ENCODE data around the gene CTNNA3.
"Not testable (repeated sequence)": the region's sequence is repeated elsewhere in the genome, so short reads cannot be mapped to it uniquely, and the experiment has no call there.

Gene CTNNA3

DNA sequence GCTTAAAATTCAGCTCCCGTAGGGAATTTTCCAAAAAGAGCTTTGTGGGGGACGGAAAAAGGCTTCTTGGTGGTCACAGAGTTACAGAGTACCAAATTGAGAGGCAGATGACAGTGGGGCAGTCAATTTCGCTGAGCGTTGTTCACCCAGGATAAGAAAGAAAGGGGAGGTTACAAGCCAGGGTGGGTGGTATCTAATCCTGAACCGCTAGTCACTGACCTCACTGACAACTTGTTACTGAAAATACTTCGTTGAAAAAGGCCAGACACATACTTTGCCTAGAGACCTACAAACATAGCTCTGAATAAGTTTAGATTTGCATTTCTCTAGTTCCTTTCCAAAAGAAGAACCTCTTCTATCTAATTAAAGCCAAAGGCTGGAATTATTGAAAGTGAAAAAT is at the start of gene CTNNA3:
Gene CTNNA3, minus strand, starts transcription at position 167 of the 400 bp plus-strand sequence.
- no peak for DNase-seq (ENCODE audit: low read depth in 2 of 3, low spot score in 2 of 3)

DNA sequence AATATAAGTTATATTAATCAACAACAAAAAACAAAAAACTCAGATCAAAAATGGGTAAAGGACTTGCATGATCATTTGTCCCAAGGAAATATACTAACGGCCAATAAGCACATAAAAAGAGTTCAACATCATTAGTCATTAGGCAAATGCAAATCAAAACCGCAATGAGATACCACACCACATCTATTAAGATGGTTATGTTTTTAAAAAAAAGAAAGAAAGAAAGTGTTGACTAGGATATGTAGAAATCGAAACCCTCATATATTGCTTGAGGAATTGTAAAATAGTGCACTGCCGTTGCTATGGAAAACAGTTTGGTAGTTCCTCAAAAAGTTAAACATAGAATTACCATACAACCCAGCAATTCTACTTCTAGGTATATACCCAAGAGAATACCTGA is 39.4 kb upstream of the CTNNA3 start:
- DNase-seq (ENCODE audit: low read depth in 2 of 3, low spot score in 2 of 3): no peak

DNA sequence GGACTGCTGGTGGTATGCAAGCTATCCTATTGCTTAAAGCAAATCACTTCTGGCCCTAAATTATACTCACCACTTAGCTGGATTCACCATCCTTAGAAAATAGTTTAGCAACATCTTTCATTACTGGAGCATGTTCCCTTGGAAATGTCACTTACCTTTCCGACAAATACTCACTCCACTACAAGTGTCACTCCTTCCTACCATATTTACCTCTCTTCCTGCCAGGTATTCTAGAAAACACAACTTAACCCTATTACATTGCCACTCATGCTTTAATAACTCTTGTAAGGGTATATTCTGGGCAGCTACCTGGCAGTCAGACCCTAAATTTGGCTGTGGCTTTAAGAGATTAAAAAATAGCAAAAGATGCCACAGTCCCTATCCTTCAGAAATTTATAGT is 37.5 kb upstream of the CTNNA3 start:
- no peak for DNase-seq (ENCODE audit: low read depth in 2 of 3, low spot score in 2 of 3)

DNA sequence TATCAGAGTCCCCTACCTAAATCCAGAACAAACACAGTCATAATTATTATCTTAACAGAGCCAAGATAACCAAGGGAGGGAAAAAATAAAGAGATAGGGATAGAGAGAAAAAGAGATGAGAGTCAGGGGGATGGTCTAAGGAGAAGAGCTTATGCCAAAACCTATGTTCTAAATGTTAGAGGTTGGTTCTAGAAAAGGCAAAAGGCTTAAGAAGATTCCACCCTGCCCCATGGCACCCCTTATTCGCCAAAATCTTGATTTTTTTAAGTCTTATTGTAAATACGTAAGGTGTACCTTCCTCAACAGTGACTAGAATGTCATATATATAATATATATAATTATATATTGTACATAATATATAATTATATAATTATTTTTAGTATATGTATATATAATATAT is 29.6 kb upstream of the CTNNA3 start:
- DNase-seq (ENCODE audit: low read depth in 2 of 3, low spot score in 2 of 3): no peak

DNA sequence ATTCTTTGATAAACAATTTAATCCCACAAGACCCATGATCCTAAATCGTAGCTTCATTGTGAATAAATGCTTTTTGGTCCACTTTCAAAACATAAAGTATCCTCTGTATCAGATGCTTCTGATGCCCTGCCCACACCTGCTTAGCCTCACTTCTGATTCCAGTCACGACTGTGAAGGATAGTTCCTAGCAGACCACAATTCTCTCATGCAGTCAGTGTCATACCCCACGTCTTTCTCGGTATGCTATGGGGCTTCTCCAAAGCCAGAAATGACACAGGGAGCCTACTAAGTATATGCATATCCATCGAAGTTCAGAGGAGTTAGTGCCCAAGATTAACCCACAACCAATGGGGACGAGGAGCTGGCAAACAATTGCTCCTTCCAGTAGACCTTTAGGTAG is 27.6 kb upstream of the CTNNA3 start:
- no peak for DNase-seq (ENCODE audit: low read depth in 2 of 3, low spot score in 2 of 3)

DNA sequence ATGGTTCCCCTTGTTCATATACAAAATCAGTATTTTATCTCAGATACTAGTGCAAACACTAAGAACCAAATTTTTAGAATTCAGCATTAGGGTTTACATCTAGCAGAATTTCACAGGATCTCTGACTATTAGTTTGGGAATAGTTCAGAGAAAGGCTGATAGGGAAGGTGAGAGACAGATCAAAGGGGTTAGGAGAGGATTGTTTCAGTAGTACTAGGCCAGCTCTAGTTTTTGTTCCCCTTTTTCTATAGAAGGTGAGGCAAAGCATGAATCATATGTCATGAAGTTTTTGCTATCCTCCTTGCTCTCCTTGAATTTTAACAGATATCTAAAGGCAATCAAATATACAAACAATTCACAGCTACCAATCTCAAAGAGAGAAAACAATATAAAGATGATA is 26.1 kb upstream of the CTNNA3 start:
- DNase-seq (ENCODE audit: low read depth in 2 of 3, low spot score in 2 of 3): no peak

DNA sequence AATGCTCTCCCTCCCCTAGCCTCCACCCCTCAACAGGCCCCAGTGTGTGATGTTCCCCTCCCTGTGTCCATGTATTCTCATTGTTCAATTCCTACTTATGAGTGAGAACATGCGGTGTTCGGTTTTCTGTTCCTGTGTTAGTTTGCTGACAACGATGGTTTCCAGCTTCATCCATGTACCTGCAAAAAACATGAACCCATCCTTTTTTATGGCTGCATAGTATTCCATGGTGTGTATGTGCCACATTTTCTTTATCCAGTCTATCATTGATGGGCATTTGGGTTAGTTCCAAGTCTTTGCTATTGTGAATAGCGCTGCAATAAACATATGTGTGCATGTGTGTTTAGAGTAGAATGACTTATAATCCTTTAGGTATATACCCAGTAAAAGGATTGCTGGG is 20.5 kb upstream of the CTNNA3 start:
- not testable (repeated sequence) for DNase-seq (ENCODE audit: low read depth in 2 of 3, low spot score in 2 of 3)

DNA sequence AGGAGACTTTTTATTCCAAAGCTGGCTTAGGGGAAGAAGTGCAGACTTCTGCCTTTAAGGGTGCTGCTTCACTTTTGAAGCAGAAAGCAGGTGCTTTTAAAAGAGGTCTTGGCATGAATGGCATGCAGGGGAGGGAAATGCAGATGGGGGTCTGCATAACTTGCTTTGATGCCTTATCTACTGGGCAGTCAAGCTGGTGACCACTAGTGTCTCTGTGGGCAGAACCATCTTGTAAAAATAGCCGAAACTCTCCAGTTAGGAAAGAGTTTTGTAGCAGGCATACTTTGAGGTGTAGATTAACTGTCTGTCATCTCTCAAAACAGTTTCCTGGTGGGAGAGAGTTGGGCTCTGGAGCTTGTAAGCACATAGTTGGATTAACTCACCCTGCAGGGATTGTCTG is 9.9 kb upstream of the CTNNA3 start:
- DNase-seq (ENCODE audit: low read depth in 2 of 3, low spot score in 2 of 3): no peak

DNA sequence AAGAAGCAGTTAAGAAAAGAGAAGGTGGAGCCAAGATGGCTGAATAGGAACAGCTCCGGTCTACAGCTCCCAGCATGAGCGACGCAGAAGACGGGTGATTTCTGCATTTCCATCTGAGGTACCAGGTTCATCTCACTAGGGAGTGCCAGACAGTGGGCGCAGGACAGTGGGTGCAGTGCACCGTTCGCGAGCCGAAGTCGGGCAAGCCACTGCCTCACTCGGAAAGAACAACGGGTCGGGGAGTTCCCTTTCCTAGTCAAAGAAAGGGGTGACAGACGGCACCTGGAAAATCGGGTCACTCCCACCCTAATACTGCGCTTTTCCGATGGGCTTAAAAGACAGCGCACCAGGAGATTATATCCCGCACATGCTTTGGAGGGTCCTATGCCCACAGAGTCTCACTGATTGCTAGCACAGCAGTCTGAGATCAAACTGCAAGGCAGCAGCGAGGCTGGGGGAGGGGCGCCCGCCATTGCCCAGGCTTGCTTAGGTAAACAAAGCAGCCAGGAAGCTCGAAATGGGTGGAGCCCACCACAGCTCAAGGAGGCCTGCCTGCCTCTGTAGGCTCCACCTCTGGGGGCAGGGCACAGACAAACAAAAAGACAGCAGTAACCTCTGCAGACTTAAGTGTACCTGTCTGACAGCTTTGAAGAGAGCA is 3.7 kb upstream of the CTNNA3 start:
- not testable (repeated sequence) for DNase-seq (ENCODE audit: low read depth in 2 of 3, low spot score in 2 of 3)

DNA sequence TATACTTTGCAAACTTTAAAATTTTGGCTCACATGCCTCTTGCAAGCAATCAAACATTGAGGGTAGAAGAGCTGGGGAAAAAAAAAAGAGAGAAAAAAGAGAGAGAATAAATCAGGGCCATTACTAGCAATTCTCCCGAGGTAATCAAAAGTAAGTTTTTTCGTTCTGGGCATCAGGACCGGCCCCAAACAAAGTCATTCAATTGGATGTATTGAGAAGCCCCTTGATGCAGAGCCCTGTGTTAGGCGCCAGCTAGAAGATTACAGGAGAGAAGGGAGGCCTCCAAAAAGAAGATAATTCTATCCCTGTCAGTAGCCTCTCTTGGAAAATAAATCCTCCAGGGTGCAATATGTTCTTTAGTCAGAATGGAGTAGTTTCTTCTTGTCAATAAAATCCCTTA is 2.2 kb upstream of the CTNNA3 start:
- DNase-seq (ENCODE audit: low read depth in 2 of 3, low spot score in 2 of 3): no peak

DNA sequence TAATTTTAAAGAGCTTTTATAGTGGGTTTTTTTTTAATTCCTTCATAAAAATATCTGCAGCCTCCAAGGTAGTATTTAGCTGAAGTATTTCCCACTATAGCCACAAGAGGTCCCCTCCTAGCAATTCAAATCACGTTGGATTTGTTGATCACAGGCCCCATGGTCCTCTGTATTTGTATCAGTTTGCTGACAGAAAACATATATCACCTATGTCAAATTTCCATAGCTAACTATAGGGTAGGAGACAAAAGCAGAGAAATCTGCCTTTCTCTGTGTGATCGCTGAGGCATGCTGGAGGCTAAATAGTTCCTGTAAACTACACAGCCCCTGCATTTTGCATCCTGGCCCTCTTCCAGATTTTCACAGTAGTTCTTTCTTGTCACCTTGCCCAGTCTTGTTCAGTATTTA is 1.7 kb upstream of the CTNNA3 start:
- DNase-seq (ENCODE audit: low read depth in 2 of 3, low spot score in 2 of 3): no peak

DNA sequence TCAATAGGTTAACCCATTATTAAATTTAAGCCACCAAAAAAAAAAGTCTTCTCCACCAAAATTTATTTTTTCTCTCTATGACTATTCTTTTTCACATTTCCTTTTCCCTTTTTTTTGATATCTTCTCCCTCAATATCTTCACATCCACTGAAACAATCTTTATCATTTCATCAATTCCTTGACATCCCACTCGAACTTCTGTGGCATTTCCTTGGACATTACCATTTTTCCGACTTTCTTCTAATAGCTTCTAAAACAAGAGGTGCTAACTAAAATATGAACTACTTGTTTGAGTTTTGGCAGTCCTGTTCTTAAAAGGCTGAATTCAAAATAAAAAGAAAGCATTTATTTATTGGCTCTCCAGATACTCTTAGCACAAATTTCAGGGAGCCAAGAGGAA is 684 bp upstream of the CTNNA3 start:
- DNase-seq (ENCODE audit: low read depth in 2 of 3, low spot score in 2 of 3): no peak

DNA sequence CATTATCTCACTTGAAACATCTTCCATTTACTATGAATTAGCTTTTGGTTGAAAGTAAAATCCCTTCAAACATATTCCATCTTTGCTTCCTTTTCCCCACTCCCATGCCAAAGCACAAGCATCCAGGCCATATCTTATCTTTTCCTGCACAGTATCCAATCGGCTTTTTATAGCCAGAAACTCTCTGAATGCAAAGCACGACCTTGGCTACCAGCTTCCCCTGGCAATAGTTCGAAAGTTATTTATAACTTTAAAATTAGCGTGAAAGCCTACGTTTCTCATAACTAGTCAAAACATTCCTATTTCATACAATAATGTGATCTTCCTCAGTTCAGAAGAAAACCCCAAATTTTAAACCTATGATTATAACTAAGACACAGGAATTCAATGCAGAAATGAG is 440 bp downstream of the CTNNA3 start:
- DNase-seq (ENCODE audit: low read depth in 2 of 3, low spot score in 2 of 3): no peak

DNA sequence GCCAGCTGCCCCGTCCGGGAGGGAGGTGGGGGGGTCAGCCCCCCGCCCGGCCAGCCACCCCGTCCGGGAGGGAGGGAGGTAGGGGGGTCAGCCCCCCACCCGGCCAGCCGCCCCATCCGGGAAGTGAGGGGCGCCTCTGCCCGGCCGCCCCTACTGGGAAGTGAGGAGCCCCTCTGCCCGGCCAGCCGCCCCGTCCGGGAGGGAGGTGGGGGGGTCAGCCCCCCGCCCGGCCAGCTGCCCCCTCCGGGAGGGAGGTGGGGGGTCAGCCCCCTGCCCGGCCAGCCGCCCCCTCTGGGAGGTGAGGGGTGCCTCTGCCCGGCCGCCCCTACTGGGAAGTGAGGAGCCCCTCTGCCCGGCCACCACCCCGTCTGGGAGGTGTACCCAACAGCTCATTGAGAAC is 4.1 kb downstream of the CTNNA3 start:
- not testable (repeated sequence) for DNase-seq (ENCODE audit: low read depth in 2 of 3, low spot score in 2 of 3)

DNA sequence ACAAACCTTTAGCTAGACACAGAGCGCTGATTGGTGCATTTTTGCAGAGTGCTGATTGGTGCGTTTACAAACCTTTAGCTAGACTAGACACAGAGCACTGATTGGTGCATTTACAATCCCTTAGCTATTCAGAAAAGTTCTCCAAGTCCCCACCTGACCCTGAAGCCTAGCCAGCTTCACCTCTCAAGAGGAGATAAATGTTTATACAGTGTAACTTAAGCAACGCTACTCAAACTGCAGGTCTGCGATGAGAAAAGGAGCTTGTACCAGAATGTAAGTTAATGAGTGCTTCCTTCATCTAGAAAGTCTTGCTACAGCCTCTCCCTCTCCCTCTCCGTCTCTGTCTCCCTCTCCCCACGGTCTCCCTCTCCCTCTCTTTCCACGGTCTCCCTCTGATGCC is 5.5 kb downstream of the CTNNA3 start:
- DNase-seq (ENCODE audit: low read depth in 2 of 3, low spot score in 2 of 3): not testable (repeated sequence)

DNA sequence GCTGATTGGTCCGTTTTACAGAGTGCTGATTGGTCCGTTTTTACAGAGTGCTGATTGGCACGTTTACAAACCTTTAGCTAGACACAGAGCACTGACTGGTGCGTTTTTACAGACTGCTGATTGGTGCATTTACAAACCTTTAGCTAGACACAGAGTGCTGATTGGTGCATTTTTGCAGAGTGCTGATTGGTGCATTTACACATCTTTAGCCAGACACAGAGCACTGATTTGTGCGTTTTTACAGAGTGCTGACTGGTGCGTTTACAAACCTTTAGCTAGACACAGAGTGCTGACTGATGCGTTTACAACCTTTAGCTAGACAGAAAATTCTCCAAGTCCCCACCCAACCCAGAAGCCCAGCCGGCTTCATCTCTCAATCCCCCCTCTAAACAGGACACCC is 11.9 kb downstream of the CTNNA3 start:
- not testable (repeated sequence) for DNase-seq (ENCODE audit: low read depth in 2 of 3, low spot score in 2 of 3)

DNA sequence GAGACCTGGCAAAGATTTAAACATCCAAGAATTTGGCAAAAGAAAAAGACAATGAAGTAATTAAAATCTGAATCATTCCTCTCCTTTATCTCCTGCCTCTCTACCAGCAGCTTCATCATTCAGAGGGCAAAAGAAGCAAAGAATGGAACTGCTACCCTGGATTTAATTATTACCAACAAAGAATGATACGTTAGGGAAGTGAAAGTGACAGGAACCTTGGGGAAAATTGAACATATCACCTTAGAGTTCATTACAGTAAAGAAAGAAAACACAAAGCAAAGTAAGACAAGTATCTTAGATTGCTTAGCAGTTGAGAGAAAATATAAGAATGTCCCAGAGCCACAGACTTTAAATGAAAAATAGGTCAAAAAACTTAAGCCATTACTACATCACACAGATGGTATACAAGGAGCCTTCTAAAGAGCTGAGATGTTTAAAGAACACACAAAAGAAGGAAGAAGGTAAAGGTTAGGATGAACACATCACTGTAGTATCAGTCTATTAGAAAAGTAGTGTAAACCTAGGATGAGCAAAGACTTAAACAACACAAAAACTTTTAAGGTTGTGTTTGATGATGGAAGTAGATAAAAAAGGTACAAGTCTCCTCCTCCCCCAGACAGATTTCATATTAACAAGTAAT is 17.5 kb downstream of the CTNNA3 start:
- DNase-seq (ENCODE audit: low read depth in 2 of 3, low spot score in 2 of 3): no peak

DNA sequence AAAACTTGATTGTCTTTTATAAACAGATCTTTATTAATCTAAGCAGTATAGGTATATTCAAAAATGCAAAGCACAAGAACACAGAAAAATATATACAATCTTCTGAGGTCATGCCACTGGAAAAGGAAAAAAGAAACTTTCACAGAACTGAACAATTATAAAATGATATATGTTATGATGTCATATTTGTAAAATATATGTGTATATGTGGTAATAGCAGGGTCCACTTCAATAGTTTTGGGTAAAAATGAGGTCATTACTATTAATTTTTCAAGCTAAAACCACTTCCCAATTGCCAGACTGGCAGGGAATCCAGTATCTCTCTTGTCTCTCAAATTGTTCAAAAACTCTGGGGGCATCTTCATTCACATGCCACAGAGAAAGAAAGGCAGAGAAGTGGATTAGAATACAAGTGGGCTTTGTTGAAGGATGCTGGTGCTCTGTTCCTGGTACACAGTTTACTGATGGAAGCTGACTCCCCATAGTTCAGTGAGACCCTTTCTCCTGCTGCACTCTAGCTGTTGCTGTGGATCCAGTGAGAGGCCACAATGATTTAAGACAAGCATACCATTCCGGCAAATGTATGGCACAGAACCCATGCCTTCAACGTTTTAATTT is 19.7 kb downstream of the CTNNA3 start:
- no peak for DNase-seq (ENCODE audit: low read depth in 2 of 3, low spot score in 2 of 3)

DNA sequence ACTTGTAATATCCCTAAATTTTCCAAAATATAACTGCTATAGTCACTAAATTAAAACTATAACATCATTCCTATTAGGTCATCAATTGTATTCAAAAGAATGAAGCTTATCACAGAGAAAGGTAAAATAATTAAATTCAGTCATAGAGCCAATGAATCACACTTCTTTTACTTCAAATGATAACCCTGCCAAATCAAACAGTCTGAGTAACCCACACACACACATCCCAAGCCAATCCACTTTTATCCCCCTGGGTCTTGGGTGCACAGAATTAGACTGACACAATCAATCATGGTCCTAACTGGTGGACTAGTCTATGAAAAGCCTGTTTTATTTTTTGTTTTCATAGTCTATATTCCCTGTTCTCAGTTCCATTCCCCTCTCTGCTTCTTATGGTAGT is 25.6 kb downstream of the CTNNA3 start:
- DNase-seq (ENCODE audit: low read depth in 2 of 3, low spot score in 2 of 3): no peak

DNA sequence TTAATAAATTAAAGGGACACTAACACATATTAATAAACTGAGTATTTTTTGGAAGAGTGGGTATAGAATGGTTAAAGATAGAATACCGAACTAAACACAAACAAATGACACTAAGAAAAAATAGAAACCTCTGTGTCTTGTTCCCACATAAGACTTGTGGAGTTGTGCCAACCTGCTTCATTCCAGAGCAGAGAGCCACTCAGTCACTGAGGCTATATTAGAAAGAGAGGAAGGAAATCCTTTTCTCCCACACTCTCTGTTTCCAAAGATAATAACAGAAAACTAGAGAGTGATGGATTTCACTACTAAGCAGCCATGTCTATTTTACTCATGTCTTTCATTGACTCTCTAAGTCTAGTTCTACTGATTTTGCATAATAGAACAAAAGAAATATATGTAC is 26.0 kb downstream of the CTNNA3 start:
- no peak for DNase-seq (ENCODE audit: low read depth in 2 of 3, low spot score in 2 of 3)

DNA sequence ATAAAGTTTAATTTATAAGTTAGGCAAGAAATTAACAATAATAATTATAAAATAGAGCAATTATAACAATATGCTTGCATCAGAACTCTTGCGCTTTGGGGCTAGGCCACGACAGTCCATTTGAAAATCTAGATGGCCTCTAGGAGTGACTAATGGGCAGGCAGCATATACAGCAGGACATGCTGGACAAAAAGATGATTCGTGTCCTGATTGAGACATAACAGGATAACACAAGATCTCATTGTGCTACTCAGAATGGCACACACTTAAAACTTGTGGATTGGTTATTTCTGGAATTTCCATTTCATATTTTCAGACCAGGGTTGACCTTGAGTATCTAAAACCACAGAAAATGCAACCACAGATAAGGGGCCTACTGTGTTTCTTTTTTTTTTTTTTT is 27.5 kb downstream of the CTNNA3 start:
- DNase-seq (ENCODE audit: low read depth in 2 of 3, low spot score in 2 of 3): no peak

DNA sequence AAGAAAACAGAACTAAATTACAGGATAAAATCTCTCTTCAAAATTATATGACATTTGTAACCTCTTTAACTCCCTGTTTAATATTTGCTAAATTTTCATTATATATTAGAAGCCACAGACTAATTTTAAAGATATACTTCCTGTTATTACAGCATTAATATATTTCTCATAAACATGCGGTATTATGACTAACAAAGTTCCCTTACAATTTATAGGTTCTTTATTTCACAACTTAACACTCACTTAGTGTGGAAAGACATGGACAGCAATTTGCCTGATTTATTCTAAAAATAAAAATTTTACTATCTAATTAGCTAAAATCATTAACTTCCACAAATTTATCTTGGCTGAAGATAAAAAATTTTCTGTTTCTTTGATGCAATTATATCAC is 29.0 kb downstream of the CTNNA3 start:
- DNase-seq (ENCODE audit: low read depth in 2 of 3, low spot score in 2 of 3): no peak
